H9 (cell line): ENCODE data around the gene TTC12. TPM values are rescaled to one million over a fixed set of nuclear protein-coding genes. Genes with fewer than 3 reads are reported as not detected.

Experiments used
- DNase-seq: peaks from one replicate; pipeline ENCODE4 v3.0.0-alpha.2; 2017
- H2AFZ ChIP-seq: one replicate; pipeline ENCODE4 v1.6.1; 2013; ENCODE audit warnings: mild to moderate bottlenecking, low read length, control low read depth, moderate library complexity
- H2AK5ac ChIP-seq: 2 replicates; pipeline ENCODE4 v1.6.1; 2013; ENCODE audit warnings: low read length, control low read depth, mixed read lengths; ENCODE audit not compliant: insufficient read length
- H2BK120ac ChIP-seq: one replicate; pipeline ENCODE4 v1.6.1; 2013; ENCODE audit warnings: low read depth, mild to moderate bottlenecking, low read length, control low read depth, inconsistent platforms; ENCODE audit not compliant: poor library complexity, severe bottlenecking
- H2BK12ac ChIP-seq: 2 replicates; pipeline ENCODE4 v1.6.1; 2013; ENCODE audit warnings: low read length, control low read depth, mixed read lengths, low read depth; ENCODE audit not compliant: insufficient read length
- H2BK15ac ChIP-seq: 2 replicates; pipeline ENCODE4 v1.6.1; 2013; ENCODE audit warnings: low read depth, low read length, control low read depth
- H2BK20ac ChIP-seq: one replicate; pipeline ENCODE4 v1.6.1; 2013; ENCODE audit warnings: low read depth, mild to moderate bottlenecking, low read length, control low read depth, inconsistent platforms; ENCODE audit not compliant: poor library complexity, severe bottlenecking
- H2BK5ac ChIP-seq: 2 replicates; pipeline ENCODE4 v1.6.1; 2013; ENCODE audit warnings: low read length, control low read depth, mixed read lengths; ENCODE audit not compliant: insufficient read length
- H3K14ac ChIP-seq: 2 replicates; pipeline ENCODE4 v1.6.1; 2013; ENCODE audit warnings: low read length, control low read depth; ENCODE audit not compliant: insufficient read depth
- H3K18ac ChIP-seq: 2 replicates; pipeline ENCODE4 v1.6.1; 2013; ENCODE audit warnings: low read depth, mild to moderate bottlenecking, mixed read lengths, low read length, control low read depth; ENCODE audit not compliant: insufficient read length
- H3K23ac ChIP-seq: 2 replicates; pipeline ENCODE4 v1.6.1; 2013; ENCODE audit warnings: low read length, control low read depth, mixed read lengths, low read depth; ENCODE audit not compliant: insufficient read length
- H3K23me2 ChIP-seq: 2 replicates; pipeline ENCODE4 v1.6.1; 2013; ENCODE audit warnings: low read depth, mild to moderate bottlenecking, mixed read lengths, low read length, control low read depth; ENCODE audit not compliant: insufficient read length, poor library complexity, severe bottlenecking
- H3K27ac ChIP-seq: 2 replicates; pipeline ENCODE4 v1.5.1; 2013; ENCODE audit warnings: low read length, control low read depth, mixed read lengths, low read depth; ENCODE audit not compliant: insufficient read length
- H3K27me3 ChIP-seq: 2 replicates; pipeline ENCODE4 v1.6.1; 2013; ENCODE audit warnings: low read length, control low read depth, inconsistent platforms; ENCODE audit not compliant: insufficient read depth
- H3K4ac ChIP-seq: 2 replicates; pipeline ENCODE4 v1.6.1; 2013; ENCODE audit warnings: low read depth, mild to moderate bottlenecking, control low read depth, inconsistent platforms, low read length, moderate library complexity
- H3K4me1 ChIP-seq: 2 replicates; pipeline ENCODE4 v1.6.1; 2013; ENCODE audit warnings: low read length, control low read depth, inconsistent platforms; ENCODE audit not compliant: insufficient read depth
- H3K4me2 ChIP-seq: 2 replicates; pipeline ENCODE4 v1.6.1; 2013; ENCODE audit warnings: low read length, control low read depth, mixed read lengths; ENCODE audit not compliant: insufficient read length, insufficient read depth
- H3K56ac ChIP-seq: 2 replicates; pipeline ENCODE4 v1.6.1; 2013; ENCODE audit warnings: low read depth, mild to moderate bottlenecking, mixed read lengths, low read length, control low read depth; ENCODE audit not compliant: insufficient read length
- H3K79me1 ChIP-seq: 2 replicates; pipeline ENCODE4 v1.6.1; 2013; ENCODE audit warnings: low read depth, mild to moderate bottlenecking, moderate library complexity, low read length, control low read depth, inconsistent platforms; ENCODE audit not compliant: insufficient read depth, poor library complexity, severe bottlenecking
- H3K79me2 ChIP-seq: 2 replicates; pipeline ENCODE4 v1.6.1; 2013; ENCODE audit warnings: low read length, control low read depth, inconsistent platforms; ENCODE audit not compliant: insufficient read depth
- H3K9ac ChIP-seq: 2 replicates; pipeline ENCODE4 v1.6.1; 2013; ENCODE audit warnings: low read length, control low read depth, mixed read lengths; ENCODE audit not compliant: insufficient read length; ENCODE audit errors: extremely low read depth
- H3K9me3 ChIP-seq: one replicate; pipeline ENCODE4 v1.6.1; 2013; ENCODE audit warnings: low read depth, low read length, inconsistent platforms; ENCODE audit not compliant: control insufficient read depth
- H3T11ph ChIP-seq: one replicate; pipeline ENCODE4 v1.6.1; 2013; ENCODE audit warnings: mild to moderate bottlenecking, low read length, control low read depth, inconsistent platforms
- H4K20me1 ChIP-seq: one replicate; pipeline ENCODE4 v1.6.1; 2013; ENCODE audit not compliant: control insufficient read depth, insufficient read length, insufficient read depth
- H4K5ac ChIP-seq: 2 replicates; pipeline ENCODE4 v1.6.1; 2013; ENCODE audit warnings: low read depth, mild to moderate bottlenecking, mixed read lengths, low read length, control low read depth; ENCODE audit not compliant: insufficient read length
- H4K8ac ChIP-seq: replicated peaks from 2 replicates; pipeline ENCODE4 v1.6.1; 2013; ENCODE audit warnings: low read length, control low read depth, mixed read lengths, low read depth; ENCODE audit not compliant: insufficient read length
- H4K91ac ChIP-seq: 2 replicates; pipeline ENCODE4 v1.6.1; 2013; ENCODE audit warnings: low read depth, mild to moderate bottlenecking, moderate library complexity, mixed read lengths, low read length, control low read depth; ENCODE audit not compliant: insufficient read length
- H3K27ac Mint-ChIP-seq, 3 experiments: 2 replicates in 2 of 3; 3 replicates in 1 of 3; pipeline ENCODE4 v1.8.0; 2020 to 2021; ENCODE audit warnings: mixed read lengths in 3 of 3, mild to moderate bottlenecking in 1 of 3, moderate library complexity in 1 of 3
- H3K27me3 Mint-ChIP-seq: 2 replicates; pipeline ENCODE4 v1.8.0; 2021; ENCODE audit warnings: low read depth, mild to moderate bottlenecking, moderate library complexity, mixed read lengths
- H3K36me3 Mint-ChIP-seq, 3 experiments: 2 replicates in 2 of 3; 3 replicates in 1 of 3; pipeline ENCODE4 v1.8.0; 2020 to 2021; ENCODE audit warnings: low read depth in 3 of 3, mixed read lengths in 3 of 3; ENCODE audit not compliant: insufficient read depth in 1 of 3
- H3K4me1 Mint-ChIP-seq, 2 experiments: 2 replicates each; pipeline ENCODE4 v1.8.0; 2020; ENCODE audit warnings: mixed read lengths in 2 of 2
- H3K4me3 Mint-ChIP-seq, 2 experiments: 2 replicates in 1 of 2; 3 replicates in 1 of 2; pipeline ENCODE4 v1.8.0; 2020 to 2021; ENCODE audit warnings: mild to moderate bottlenecking in 2 of 2, mixed read lengths in 2 of 2, moderate library complexity in 1 of 2
- H3K9me3 Mint-ChIP-seq, 2 experiments: 2 replicates in 1 of 2; 3 replicates in 1 of 2; pipeline ENCODE4 v1.8.0; 2020; ENCODE audit warnings: mild to moderate bottlenecking in 2 of 2, mixed read lengths in 2 of 2, moderate library complexity in 1 of 2
- CTCF ChIP-seq: fragments of 200-600 bp; sonication (generic); conservative IDR thresholded peaks from 3 replicates; pipeline ENCODE4 v1.8.0; 2021; ENCODE audit warnings: antibody characterized with exemption, mild to moderate bottlenecking
- WGBS: extraction: QIAGEN DNeasy Blood & Tissue Kit; methylation state at CpG from one replicate; pipeline ENCODE4 v1.1.7; 2013; ENCODE audit warnings: missing lambda C conversion rate, low lambda C conversion rate, mixed read lengths; ENCODE audit not compliant: insufficient read length; ENCODE audit errors: extremely low coverage; 5-methylcytosine and 5-hydroxymethylcytosine counted together
- total RNA-seq: library from RNA; stranded (reverse); gene quantifications from 2 replicates; pipeline ENCODE4 v1.2.1, GENCODE V29; 2021

TTC12 gene
- total RNA-seq, 1 experiment from 2014 or later = 8.3 TPM

- H3K23ac ChIP-seq = no peak overlapping the region
- H2BK120ac ChIP-seq = no peak overlapping the region
- H3K14ac ChIP-seq = no peak overlapping the region
- H4K20me1 ChIP-seq = no peaks in the 10 kb centered on the region
- H2BK5ac ChIP-seq = no peak overlapping the region
- Mint-ChIP-seq H3K9me3 (no peaks in the 10 kb centered on the region), H3K4me1 (peaks cover under 1 to 1% of the 10 kb centered on the region in 2 experiments), H3K27ac (no peak overlapping the region; a peak in 1 of 7 replicates), H3K36me3 (no peaks in the 10 kb centered on the region; a peak in 1 of 7 replicates), H3K27me3 (no peaks in the 10 kb centered on the region; the same call in 1 of the 2 replicates), H3K4me3 (no peak overlapping the region)
- no peaks in the 10 kb centered on the region for H3K79me1 ChIP-seq
- DNase-seq = no peak
- H2AFZ ChIP-seq = no peak overlapping the region
- H2BK15ac ChIP-seq = no peak overlapping the region
- H3K56ac ChIP-seq = no peak overlapping the region
- H3K4me2 ChIP-seq = no peak overlapping the region
- no peak overlapping the region for H4K91ac ChIP-seq
- H3K18ac ChIP-seq = no peak overlapping the region
- H3K9me3 ChIP-seq = no peaks in the 10 kb centered on the region
- no peak overlapping the region for H3K9ac ChIP-seq
- no peak overlapping the region for H2BK12ac ChIP-seq
- H4K8ac ChIP-seq = no peak overlapping the region
- no peak overlapping the region for H2BK20ac ChIP-seq
- H3K4ac ChIP-seq = no peak overlapping the region
- no peaks in the 10 kb centered on the region for H3K27me3 ChIP-seq
- no CpG with 5 or more reads among the region's 6 CpGs for WGBS
- no peaks in the 10 kb centered on the region for H3K79me2 ChIP-seq
- H3K23me2 ChIP-seq = no peaks in the 10 kb centered on the region
- no peak overlapping the region for H4K5ac ChIP-seq
- no peak overlapping the region for H3K27ac ChIP-seq
- no peak overlapping the region for H3T11ph ChIP-seq
- no peaks in the 10 kb centered on the region for H3K4me1 ChIP-seq
- H2AK5ac ChIP-seq = no peak overlapping the region
- TF ChIP-seq CTCF = no peak
Measured at GRCh38 chr11:113288286-113288863, 26.0 kb upstream of the TTC12 start.
